GM12864 (cell line): Measurements from ENCODE around the gene CEP89.
"Not testable (repeated sequence)": the region's sequence is repeated elsewhere in the genome, so short reads cannot be mapped to it uniquely, and the experiment has no call there.

Experiments
- DNase-seq: peaks from one replicate; pipeline ENCODE4 v3.0.0-alpha.2; 2011; ENCODE audit warnings: low read depth
- H3K4me3 ChIP-seq: 2 replicates; pipeline ENCODE4 v1.5.1; 2011; ENCODE audit warnings: mild to moderate bottlenecking, low read depth, low read length, control low read depth
- TF ChIP-seq, protein P1 (sequence below): IDR thresholded peaks from 2 replicates; pipeline ENCODE4 v1.5.1; 2011; ENCODE audit warnings: low read depth, mild to moderate bottlenecking, moderate library complexity, low read length, control low read depth, inconsistent platforms; ENCODE audit errors: missing control alignments

Gene CEP89

DNA sequence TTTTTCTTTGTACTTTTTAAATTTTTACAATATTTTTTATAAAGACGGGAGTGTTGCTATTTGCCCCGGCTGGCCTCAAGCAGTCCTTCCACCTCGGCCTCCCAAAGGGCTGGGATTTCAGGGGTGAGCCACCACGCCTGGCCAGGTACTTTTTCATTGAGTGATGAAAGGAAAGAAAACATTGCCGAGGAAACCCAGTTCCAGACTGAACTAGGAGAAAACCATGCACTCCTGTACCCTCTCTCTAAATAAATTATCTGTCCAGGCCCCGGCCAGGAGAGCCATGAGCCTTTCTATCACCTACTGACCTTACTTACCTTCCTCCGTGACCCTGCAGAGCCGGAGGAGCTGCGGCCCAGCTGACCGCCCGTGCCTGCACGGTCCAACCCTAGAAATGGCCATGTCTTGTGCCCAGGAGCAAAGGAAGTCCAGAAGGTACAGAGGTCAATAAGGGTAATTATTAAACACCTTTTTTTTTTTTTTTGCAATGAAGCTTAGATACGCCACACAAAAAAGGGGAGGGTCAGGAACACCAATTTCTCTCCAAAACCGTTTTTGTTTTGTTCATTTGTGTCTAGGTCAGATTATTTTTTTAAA, 102.3 kb downstream of the CEP89 start, which contains the start of gene SLC7A9:
Gene SLC7A9, minus strand, starts transcription at position 399 of the 597 bp plus-strand sequence. CDS start 1,233 bp downstream, outside the sequence.
- no peak for DNase-seq
- no peak within 1 kb of the TSS for H3K4me3 ChIP-seq
- TF ChIP-seq, protein P1, sequence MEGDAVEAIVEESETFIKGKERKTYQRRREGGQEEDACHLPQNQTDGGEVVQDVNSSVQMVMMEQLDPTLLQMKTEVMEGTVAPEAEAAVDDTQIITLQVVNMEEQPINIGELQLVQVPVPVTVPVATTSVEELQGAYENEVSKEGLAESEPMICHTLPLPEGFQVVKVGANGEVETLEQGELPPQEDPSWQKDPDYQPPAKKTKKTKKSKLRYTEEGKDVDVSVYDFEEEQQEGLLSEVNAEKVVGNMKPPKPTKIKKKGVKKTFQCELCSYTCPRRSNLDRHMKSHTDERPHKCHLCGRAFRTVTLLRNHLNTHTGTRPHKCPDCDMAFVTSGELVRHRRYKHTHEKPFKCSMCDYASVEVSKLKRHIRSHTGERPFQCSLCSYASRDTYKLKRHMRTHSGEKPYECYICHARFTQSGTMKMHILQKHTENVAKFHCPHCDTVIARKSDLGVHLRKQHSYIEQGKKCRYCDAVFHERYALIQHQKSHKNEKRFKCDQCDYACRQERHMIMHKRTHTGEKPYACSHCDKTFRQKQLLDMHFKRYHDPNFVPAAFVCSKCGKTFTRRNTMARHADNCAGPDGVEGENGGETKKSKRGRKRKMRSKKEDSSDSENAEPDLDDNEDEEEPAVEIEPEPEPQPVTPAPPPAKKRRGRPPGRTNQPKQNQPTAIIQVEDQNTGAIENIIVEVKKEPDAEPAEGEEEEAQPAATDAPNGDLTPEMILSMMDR = no peak

DNA sequence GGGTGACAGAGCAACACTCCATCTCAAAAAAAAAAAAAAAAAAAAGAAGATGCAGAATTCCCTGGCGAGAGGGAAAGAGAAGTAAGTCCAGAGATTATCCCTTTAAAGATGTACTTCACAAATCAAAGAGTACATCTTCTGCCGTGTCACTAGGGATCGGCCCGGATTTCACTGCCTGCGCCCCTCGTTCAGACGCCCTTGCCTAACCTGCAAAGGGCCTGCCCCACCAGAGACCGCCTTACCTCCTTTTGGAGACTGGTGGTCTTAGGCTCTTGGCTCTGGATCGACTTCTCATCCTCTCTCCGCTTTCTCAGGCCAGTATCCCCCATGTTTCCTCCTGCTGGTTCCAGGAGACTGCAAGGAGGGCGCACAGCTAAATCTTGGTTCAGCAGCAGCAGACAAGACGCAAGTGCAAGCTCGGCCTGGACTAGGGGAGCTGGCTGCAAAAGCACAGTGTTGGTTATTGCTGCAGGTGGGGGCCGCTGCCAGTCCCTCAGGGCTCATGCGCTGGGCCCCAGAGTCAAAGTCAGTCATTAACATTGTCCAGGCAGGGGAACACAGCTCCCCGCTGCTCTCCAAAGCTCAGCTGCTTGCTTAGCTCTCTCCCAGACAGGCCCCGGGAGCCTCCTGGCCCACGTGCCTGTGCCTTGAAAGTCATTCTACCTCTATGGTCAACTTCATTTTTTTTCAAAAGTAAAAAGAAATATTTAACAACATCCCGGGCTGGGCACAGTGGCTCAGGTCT, 103.4 kb downstream of the CEP89 start:
- no peak for DNase-seq
- TF ChIP-seq, protein P1 = no peak
- no peak overlapping the region for H3K4me3 ChIP-seq

DNA sequence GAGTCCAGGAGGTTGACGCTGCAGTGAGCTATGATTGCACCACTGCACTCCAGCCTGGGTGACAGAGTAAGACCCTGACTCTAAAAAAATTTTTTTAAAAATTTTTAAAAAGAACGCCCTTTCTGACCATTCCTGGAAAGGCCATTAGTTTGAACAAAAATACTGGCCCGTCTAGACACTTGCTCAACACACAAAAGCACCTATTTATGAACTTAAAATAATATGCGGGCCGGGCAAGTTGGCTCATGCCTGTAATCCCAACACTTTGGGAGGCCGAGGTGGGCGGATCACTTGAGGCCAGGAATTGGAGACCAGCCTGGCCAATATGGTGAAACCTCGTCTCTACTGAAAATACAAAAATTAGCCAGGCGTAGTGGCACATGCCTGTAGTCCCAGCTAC, 104.3 kb downstream of the CEP89 start:
- not testable (repeated sequence) for DNase-seq, H3K4me3 ChIP-seq

DNA sequence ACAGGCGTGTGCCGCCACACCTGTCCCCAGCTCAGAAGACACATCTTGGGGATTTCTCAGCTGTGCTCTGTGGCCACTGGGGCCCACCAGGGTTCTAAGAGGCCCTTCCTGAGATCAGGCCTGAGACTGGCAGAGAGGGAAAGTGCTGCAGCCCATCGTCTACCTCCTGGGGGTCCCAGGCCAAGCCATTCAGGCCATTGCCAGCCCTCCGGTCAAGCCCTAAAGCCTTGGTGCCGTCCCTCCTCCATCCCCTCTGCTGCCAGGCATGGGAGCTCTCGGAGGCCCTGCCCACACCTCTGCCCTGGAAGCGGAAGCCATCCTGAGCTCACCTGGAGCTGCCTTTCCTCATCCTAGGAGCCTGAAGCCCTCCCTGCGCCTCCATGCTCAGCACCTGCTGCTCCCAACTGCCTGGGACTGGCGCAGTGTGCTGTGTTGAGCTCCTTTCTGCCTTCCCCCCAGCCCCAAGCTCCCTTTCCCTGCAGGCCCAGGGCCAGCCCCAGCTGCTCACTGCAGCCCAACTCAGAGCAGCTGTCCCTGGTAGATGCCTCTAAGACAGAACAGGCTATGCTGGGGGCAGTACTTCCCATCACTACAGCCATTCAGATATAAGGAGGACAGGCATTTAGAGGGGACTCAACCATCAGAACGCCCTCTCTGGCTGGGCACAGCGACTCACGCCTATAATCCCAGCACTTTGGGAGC, 105.0 kb downstream of the CEP89 start:
- no peak overlapping the region for H3K4me3 ChIP-seq
- TF ChIP-seq, protein P1 = no peak
- no peak for DNase-seq

DNA sequence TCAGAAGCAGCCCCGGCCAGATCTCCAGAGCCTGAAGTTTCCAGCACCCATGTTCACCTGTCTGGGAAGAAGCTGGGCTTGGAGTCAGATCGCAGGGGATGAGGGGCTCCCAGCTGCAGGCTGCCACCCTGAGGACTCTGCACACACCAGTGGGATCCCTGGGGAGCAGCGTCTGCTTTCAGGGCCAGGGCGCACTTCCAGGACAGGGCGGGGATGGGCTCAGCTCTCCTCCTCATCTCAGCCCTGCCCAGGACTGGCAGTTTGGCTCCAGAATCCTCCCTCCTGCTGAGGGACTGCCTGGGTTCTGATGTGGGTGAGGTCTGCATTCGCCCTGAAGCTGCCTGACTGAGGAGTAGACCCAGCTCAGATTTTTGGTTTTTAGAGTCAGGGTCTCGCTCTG, 105.7 kb downstream of the CEP89 start:
- TF ChIP-seq, protein P1 = no peak
- no peak overlapping the region for H3K4me3 ChIP-seq
- no peak for DNase-seq

- no peak for DNase-seq
- TF ChIP-seq, protein P1 = no peak
- H3K4me3 ChIP-seq = no peak overlapping the region
These were observed 106.4 kb downstream of the CEP89 start for GRCh38 chr19:32865326-32865725.

- no peak for DNase-seq
- H3K4me3 ChIP-seq = no peak overlapping the region
- TF ChIP-seq, protein P1 = no peak
These were observed 107.3 kb downstream of the CEP89 start for GRCh38 chr19:32864318-32865007.
